DND-41 (cell line): Measurements from ENCODE around the gene ISG15.

Experiments used
- ATAC-seq: fragments of 200-7000 bp; cut with Tn5 transposase; 3 replicates; pipeline ENCODE4 v1.9.1; 2021; ENCODE audit warnings: low read depth; ENCODE audit not compliant: insufficient read depth
- DNase-seq: peaks from one replicate; pipeline ENCODE4 v3.0.0-alpha.2; 2020
- H2AFZ ChIP-seq: 2 replicates; pipeline ENCODE4 v1.6.0; 2012; ENCODE audit warnings: low read depth, low read length
- H3K27ac ChIP-seq: 2 replicates; pipeline ENCODE4 v1.5.1; 2012; ENCODE audit warnings: low read length, inconsistent platforms
- H3K27me3 ChIP-seq: fragments of 200-600 bp; sonication (generic); 2 replicates; pipeline ENCODE4 v1.6.0; 2012; ENCODE audit warnings: low read length, mild to moderate bottlenecking, inconsistent platforms; ENCODE audit not compliant: insufficient read depth, poor library complexity
- H3K36me3 ChIP-seq: 2 replicates; pipeline ENCODE4 v1.5.1; 2012; ENCODE audit warnings: low read length, inconsistent platforms; ENCODE audit not compliant: insufficient read depth
- H3K4me1 ChIP-seq: 2 replicates; pipeline ENCODE4 v1.5.1; 2012; ENCODE audit warnings: mild to moderate bottlenecking, low read length; ENCODE audit not compliant: insufficient read depth
- H3K4me2 ChIP-seq: 2 replicates; pipeline ENCODE4 v1.6.0; 2012; ENCODE audit warnings: mild to moderate bottlenecking, moderate library complexity, low read length, inconsistent platforms; ENCODE audit not compliant: insufficient read depth
- H3K4me3 ChIP-seq, 2 experiments: fragments of 200-600 bp in 1 of 2; shearing (Covaris generic) in 1 of 2; 2 replicates each; pipeline ENCODE4 v1.5.1; 2012 to 2016; ENCODE audit warnings: inconsistent platforms in 2 of 2, low read length in 2 of 2, mild to moderate bottlenecking in 2 of 2, low read depth in 1 of 2, moderate library complexity in 1 of 2
- H3K79me2 ChIP-seq: 2 replicates; pipeline ENCODE4 v1.6.0; 2012; ENCODE audit warnings: low read length, inconsistent platforms; ENCODE audit not compliant: insufficient read depth
- H3K9ac ChIP-seq: 2 replicates; pipeline ENCODE4 v1.6.0; 2012; ENCODE audit warnings: low read depth, mild to moderate bottlenecking, inconsistent platforms, low read length, moderate library complexity
- H3K9me3 ChIP-seq: 2 replicates; pipeline ENCODE4 v1.5.1; 2012; ENCODE audit warnings: low read length, moderate library complexity, mild to moderate bottlenecking, inconsistent platforms; ENCODE audit not compliant: insufficient read depth, severe bottlenecking
- H4K20me1 ChIP-seq: 2 replicates; pipeline ENCODE4 v1.6.0; 2012; ENCODE audit warnings: low read length; ENCODE audit not compliant: insufficient read depth
- EZH2 ChIP-seq: IDR thresholded peaks from 3 replicates; pipeline ENCODE4 v1.6.1; 2012; ENCODE audit warnings: borderline replicate concordance, low read depth, mild to moderate bottlenecking, moderate library complexity, low read length, inconsistent platforms; ENCODE audit not compliant: severe bottlenecking
- TF ChIP-seq, protein P1 (sequence below): IDR thresholded peaks from 2 replicates; pipeline ENCODE4 v1.5.1; 2012; ENCODE audit warnings: borderline replicate concordance, low read length, moderate library complexity, mild to moderate bottlenecking; ENCODE audit not compliant: poor library complexity, severe bottlenecking; ENCODE audit errors: extremely low read depth

ISG15 gene

GRCh38 chr1:1040004-1040991 lies 27.0 kb downstream of the ISG15 start:
- ATAC-seq (peak; percentile 93), DNase-seq (peak; percentile 84)
- Histone ChIP-seq H3K4me3 (peak overlapping the region in 1 of 2 experiments; percentile 54; a peak in 2 of 4 replicates), H2AFZ (no peak overlapping the region; the same call in 1 of the 2 replicates), H3K9ac (peak overlapping the region; percentile 35; the same call in 1 of the 2 replicates), H4K20me1 (peaks cover 69% of the 10 kb centered on the region), H3K27me3 (peaks cover 21% of the 10 kb centered on the region), H3K4me1 (peaks cover 16% of the 10 kb centered on the region), H3K4me2 (peak overlapping the region; percentile 87), H3K79me2 (no peaks in the 10 kb centered on the region), H3K27ac (no peak overlapping the region; the same call in 1 of the 2 replicates), H3K36me3 (peaks cover 7% of the 10 kb centered on the region), H3K9me3 (no peaks in the 10 kb centered on the region)
- TF ChIP-seq EZH2: peak; percentile 79
- TF ChIP-seq, protein P1, sequence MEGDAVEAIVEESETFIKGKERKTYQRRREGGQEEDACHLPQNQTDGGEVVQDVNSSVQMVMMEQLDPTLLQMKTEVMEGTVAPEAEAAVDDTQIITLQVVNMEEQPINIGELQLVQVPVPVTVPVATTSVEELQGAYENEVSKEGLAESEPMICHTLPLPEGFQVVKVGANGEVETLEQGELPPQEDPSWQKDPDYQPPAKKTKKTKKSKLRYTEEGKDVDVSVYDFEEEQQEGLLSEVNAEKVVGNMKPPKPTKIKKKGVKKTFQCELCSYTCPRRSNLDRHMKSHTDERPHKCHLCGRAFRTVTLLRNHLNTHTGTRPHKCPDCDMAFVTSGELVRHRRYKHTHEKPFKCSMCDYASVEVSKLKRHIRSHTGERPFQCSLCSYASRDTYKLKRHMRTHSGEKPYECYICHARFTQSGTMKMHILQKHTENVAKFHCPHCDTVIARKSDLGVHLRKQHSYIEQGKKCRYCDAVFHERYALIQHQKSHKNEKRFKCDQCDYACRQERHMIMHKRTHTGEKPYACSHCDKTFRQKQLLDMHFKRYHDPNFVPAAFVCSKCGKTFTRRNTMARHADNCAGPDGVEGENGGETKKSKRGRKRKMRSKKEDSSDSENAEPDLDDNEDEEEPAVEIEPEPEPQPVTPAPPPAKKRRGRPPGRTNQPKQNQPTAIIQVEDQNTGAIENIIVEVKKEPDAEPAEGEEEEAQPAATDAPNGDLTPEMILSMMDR: peak; percentile 48

GRCh38 chr1:1041092-1041523 lies 27.8 kb downstream of the ISG15 start:
- Histone ChIP-seq H3K79me2 (no peaks in the 10 kb centered on the region), H3K9me3 (no peaks in the 10 kb centered on the region), H3K27ac (no peak overlapping the region), H4K20me1 (peaks cover 64% of the 10 kb centered on the region), H3K4me3 (no peak overlapping the region), H3K36me3 (peaks cover 10% of the 10 kb centered on the region), H3K27me3 (peaks cover 21% of the 10 kb centered on the region), H3K4me2 (peak overlapping the region; percentile 22; the same call in 1 of the 2 replicates), H3K9ac (no peak overlapping the region), H2AFZ (no peak overlapping the region), H3K4me1 (peaks cover 16% of the 10 kb centered on the region)
- TF ChIP-seq, protein P1: no peak
- TF ChIP-seq EZH2: no peak
- ATAC-seq: no peak
- no peak for DNase-seq

GRCh38 chr1:1041873-1042272 lies 28.6 kb downstream of the ISG15 start:
- H3K4me1 ChIP-seq: peaks cover 16% of the 10 kb centered on the region
- H2AFZ ChIP-seq: no peak overlapping the region
- DNase-seq: no peak
- H3K9ac ChIP-seq: no peak overlapping the region
- no peaks in the 10 kb centered on the region for H3K9me3 ChIP-seq
- peaks cover 13% of the 10 kb centered on the region for H3K36me3 ChIP-seq
- H3K4me3 ChIP-seq: no peak overlapping the region
- H3K4me2 ChIP-seq: no peak overlapping the region
- no peak overlapping the region for H3K27ac ChIP-seq
- peaks cover 21% of the 10 kb centered on the region for H3K27me3 ChIP-seq
- H4K20me1 ChIP-seq: peaks cover 57% of the 10 kb centered on the region
- TF ChIP-seq EZH2: no peak
- TF ChIP-seq, protein P1: no peak
- no peaks in the 10 kb centered on the region for H3K79me2 ChIP-seq
- no peak for ATAC-seq
